WTC11 (cell line): ENCODE measurements around the gene EOGT. TPM values are rescaled to one million over a fixed set of nuclear protein-coding genes. Genes with fewer than 3 reads are reported as not detected.

Source experiments
- ATAC-seq: fragments of 200-7000 bp; cut with Tn5 transposase; 2 replicates; pipeline ENCODE4 v1.10.0; 2021; ENCODE audit warnings: mild to moderate bottlenecking, moderate library complexity
- CTCF ChIA-PET: fragments of 300-600 bp; sonication (Branson Sonifier 250); formaldehyde crosslinking; loops from one replicate; lab custom pipeline; 2021; ENCODE audit warnings: antibody characterized with exemption; lab: Charles Lee
- POLR2A ChIA-PET: fragments of 350-600 bp; sonication (Branson Sonifier 250); formaldehyde crosslinking; loops from one replicate; lab custom pipeline; 2021; ENCODE audit warnings: antibody characterized with exemption; lab: Charles Lee
- DNase-seq: peaks from one replicate; pipeline ENCODE4 v3.0.0; 2021; ENCODE audit warnings: low spot score
- H3K27ac Mint-ChIP-seq: 2 replicates; pipeline ENCODE4 v1.8.0; 2021; ENCODE audit warnings: mixed read lengths
- H3K27me3 Mint-ChIP-seq: 2 replicates; pipeline ENCODE4 v1.8.0; 2021; ENCODE audit warnings: low read depth, mild to moderate bottlenecking, moderate library complexity, mixed read lengths
- H3K36me3 Mint-ChIP-seq: 2 replicates; pipeline ENCODE4 v1.8.0; 2021; ENCODE audit warnings: mixed read lengths
- H3K4me1 Mint-ChIP-seq: 2 replicates; pipeline ENCODE4 v1.8.0; 2022; ENCODE audit warnings: mixed read lengths
- H3K4me3 Mint-ChIP-seq: 2 replicates; pipeline ENCODE4 v1.8.0; 2021; ENCODE audit warnings: mild to moderate bottlenecking, moderate library complexity, mixed read lengths
- H3K9me3 Mint-ChIP-seq: 2 replicates; pipeline ENCODE4 v1.8.0; 2021; ENCODE audit warnings: mixed read lengths
- AR ChIP-seq: fragments of 250-450 bp; sonication (Bioruptor Pico); IDR thresholded peaks from 2 replicates; pipeline ENCODE4 v1.9.0; 2021; ENCODE audit warnings: mild to moderate bottlenecking
- CREB1 ChIP-seq: sonication (generic); formaldehyde crosslinking; IDR thresholded peaks from 2 replicates; pipeline ENCODE4 v1.8.0; 2023; ENCODE audit warnings: mild to moderate bottlenecking, missing genetic modification reagents
- E2F5 ChIP-seq: sonication (generic); formaldehyde crosslinking; IDR thresholded peaks from 2 replicates; pipeline ENCODE4 v1.8.1; 2022; ENCODE audit warnings: mild to moderate bottlenecking, moderate library complexity, missing genetic modification reagents
- FOXJ3 ChIP-seq: sonication (generic); formaldehyde crosslinking; IDR thresholded peaks from 2 replicates; pipeline ENCODE4 v1.9.0; 2021; ENCODE audit warnings: missing genetic modification reagents, mild to moderate bottlenecking, borderline replicate concordance
- FOXP1 ChIP-seq: sonication (generic); formaldehyde crosslinking; IDR thresholded peaks from 2 replicates; pipeline ENCODE4 v1.8.0; 2022; ENCODE audit warnings: missing genetic modification reagents, mild to moderate bottlenecking, moderate library complexity, borderline replicate concordance
- GRHL2 ChIP-seq: fragments of 250-450 bp; sonication (Bioruptor Pico); IDR thresholded peaks from 2 replicates; pipeline ENCODE4 v1.8.0; 2022; ENCODE audit warnings: mild to moderate bottlenecking, moderate library complexity; ENCODE audit not compliant: insufficient replicate concordance, severe bottlenecking
- MXD4 ChIP-seq: fragments of 250-450 bp; sonication (Bioruptor Pico); IDR thresholded peaks from 2 replicates; pipeline ENCODE4 v1.8.0; 2021; ENCODE audit warnings: mild to moderate bottlenecking, moderate library complexity, borderline replicate concordance
- NFE2L1 ChIP-seq: sonication (generic); formaldehyde crosslinking; IDR thresholded peaks from 2 replicates; pipeline ENCODE4 v1.8.1; 2023; ENCODE audit warnings: missing genetic modification reagents
- NR1H2 ChIP-seq: sonication (generic); formaldehyde crosslinking; IDR thresholded peaks from 2 replicates; pipeline ENCODE4 v1.9.0; 2021; ENCODE audit warnings: mild to moderate bottlenecking, moderate library complexity, missing genetic modification reagents
- NR2C2 ChIP-seq: sonication (generic); formaldehyde crosslinking; IDR thresholded peaks from 2 replicates; pipeline ENCODE4 v1.8.0; 2022; ENCODE audit warnings: mild to moderate bottlenecking, missing genetic modification reagents
- OVOL2 ChIP-seq: fragments of 250-450 bp; sonication (Bioruptor Pico); IDR thresholded peaks from 2 replicates; pipeline ENCODE4 v1.9.0; 2021; ENCODE audit warnings: mild to moderate bottlenecking, borderline replicate concordance
- RELA ChIP-seq: sonication (generic); formaldehyde crosslinking; IDR thresholded peaks from 2 replicates; pipeline ENCODE4 v1.8.1; 2022; ENCODE audit warnings: missing genetic modification reagents, mild to moderate bottlenecking, borderline replicate concordance
- TEAD4 ChIP-seq: sonication (generic); formaldehyde crosslinking; IDR thresholded peaks from 2 replicates; pipeline ENCODE4 v1.8.0; 2022; ENCODE audit warnings: mild to moderate bottlenecking, missing genetic modification reagents
- ZMAT4 ChIP-seq: fragments of 250-450 bp; sonication (Bioruptor Pico); IDR thresholded peaks from 2 replicates; pipeline ENCODE4 v1.9.0; 2021; ENCODE audit warnings: mild to moderate bottlenecking
- ZNF219 ChIP-seq: sonication (generic); formaldehyde crosslinking; IDR thresholded peaks from 2 replicates; pipeline ENCODE4 v1.8.0; 2023; ENCODE audit warnings: missing genetic modification reagents, mild to moderate bottlenecking, borderline replicate concordance
- ZNF232 ChIP-seq: sonication (generic); formaldehyde crosslinking; IDR thresholded peaks from 2 replicates; pipeline ENCODE4 v1.8.0; 2022; ENCODE audit warnings: mild to moderate bottlenecking, missing genetic modification reagents
- ZNF263 ChIP-seq: sonication (generic); formaldehyde crosslinking; IDR thresholded peaks from 2 replicates; pipeline ENCODE4 v1.8.1; 2022; ENCODE audit warnings: low read depth, mild to moderate bottlenecking, moderate library complexity, missing genetic modification reagents
- total RNA-seq: library from RNA; stranded (reverse); gene quantifications from 3 replicates; pipeline ENCODE4 v1.2.3, GENCODE V29; 2021
- TF ChIP-seq, protein P1 (sequence below): sonication (generic); formaldehyde crosslinking; IDR thresholded peaks from 2 replicates; pipeline ENCODE4 v1.8.1; 2022; ENCODE audit warnings: mild to moderate bottlenecking, missing genetic modification reagents, moderate library complexity, borderline replicate concordance
- TF ChIP-seq, protein P2 (sequence below): sonication (generic); formaldehyde crosslinking; IDR thresholded peaks from 2 replicates; pipeline ENCODE4 v1.8.1; 2022; ENCODE audit warnings: low read depth, missing genetic modification reagents, borderline replicate concordance
- TF ChIP-seq, protein P3 (sequence below): sonication (generic); formaldehyde crosslinking; IDR thresholded peaks from 2 replicates; pipeline ENCODE4 v1.8.1; 2023; ENCODE audit warnings: mild to moderate bottlenecking, missing genetic modification reagents, moderate library complexity
- TF ChIP-seq, protein P4 (sequence below): sonication (generic); formaldehyde crosslinking; IDR thresholded peaks from 2 replicates; pipeline ENCODE4 v1.8.0; 2022; ENCODE audit warnings: mild to moderate bottlenecking, missing genetic modification reagents
- TF ChIP-seq, protein P5 (sequence below): fragments of 250-450 bp; sonication (Bioruptor Pico); IDR thresholded peaks from 2 replicates; pipeline ENCODE4 v1.8.0; 2021; ENCODE audit warnings: mild to moderate bottlenecking
- TF ChIP-seq, protein P6 (sequence below): sonication (generic); formaldehyde crosslinking; IDR thresholded peaks from 2 replicates; pipeline ENCODE4 v1.8.1; 2022; ENCODE audit warnings: low read depth, mild to moderate bottlenecking, moderate library complexity, missing genetic modification reagents, borderline replicate concordance

EOGT gene
- total RNA-seq, 1 experiment from 2014 or later: 32.9 TPM

DNA sequence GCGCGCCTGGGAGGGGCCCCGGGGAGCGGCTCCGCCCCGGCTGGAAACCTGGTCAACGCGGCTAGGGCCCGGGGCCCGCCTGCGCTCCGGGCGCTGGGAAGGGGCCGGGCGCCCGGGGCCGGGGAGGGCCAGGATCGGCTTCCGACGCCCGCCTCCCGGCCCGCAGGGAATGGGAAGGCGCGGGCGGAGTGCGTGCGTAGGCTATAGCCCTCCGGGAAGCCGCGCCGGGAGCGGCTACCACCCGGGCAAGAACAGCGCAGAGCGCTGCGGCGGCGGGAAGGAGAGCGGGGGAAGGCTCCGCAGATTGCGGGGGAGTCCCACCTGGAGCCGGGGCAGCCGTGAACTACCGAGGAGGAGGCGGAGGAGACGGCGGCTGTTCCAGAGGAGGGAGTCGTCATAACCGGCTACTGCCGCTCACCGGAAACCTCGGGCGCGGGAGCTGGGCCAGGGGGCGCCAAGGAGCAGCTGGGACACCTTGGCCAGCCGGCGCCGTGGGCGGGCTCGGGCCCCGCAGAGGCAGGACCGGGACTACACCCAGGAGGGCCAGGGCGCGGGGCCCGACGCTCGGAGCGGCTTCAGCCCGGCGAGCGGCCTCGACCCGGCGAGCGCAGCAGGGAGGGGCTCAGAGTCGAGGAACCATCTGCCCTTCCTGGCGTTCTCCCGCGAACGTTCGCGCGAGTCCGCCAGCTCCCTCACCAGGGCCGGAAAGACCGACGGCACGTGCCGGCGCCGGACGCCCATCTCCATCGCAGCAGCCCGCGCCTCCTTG is at the start of gene EOGT (continued):
- TF ChIP-seq, protein P1, sequence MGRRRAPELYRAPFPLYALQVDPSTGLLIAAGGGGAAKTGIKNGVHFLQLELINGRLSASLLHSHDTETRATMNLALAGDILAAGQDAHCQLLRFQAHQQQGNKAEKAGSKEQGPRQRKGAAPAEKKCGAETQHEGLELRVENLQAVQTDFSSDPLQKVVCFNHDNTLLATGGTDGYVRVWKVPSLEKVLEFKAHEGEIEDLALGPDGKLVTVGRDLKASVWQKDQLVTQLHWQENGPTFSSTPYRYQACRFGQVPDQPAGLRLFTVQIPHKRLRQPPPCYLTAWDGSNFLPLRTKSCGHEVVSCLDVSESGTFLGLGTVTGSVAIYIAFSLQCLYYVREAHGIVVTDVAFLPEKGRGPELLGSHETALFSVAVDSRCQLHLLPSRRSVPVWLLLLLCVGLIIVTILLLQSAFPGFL (CRISPR knock-in tag): no peak; the same call in 1 of the 2 replicates
- peak; percentile 60; the same call in 1 of the 2 replicates for TF ChIP-seq ZNF219
- no peak for TF ChIP-seq TEAD4 (CRISPR knock-in tag)
- TF ChIP-seq, protein P2, sequence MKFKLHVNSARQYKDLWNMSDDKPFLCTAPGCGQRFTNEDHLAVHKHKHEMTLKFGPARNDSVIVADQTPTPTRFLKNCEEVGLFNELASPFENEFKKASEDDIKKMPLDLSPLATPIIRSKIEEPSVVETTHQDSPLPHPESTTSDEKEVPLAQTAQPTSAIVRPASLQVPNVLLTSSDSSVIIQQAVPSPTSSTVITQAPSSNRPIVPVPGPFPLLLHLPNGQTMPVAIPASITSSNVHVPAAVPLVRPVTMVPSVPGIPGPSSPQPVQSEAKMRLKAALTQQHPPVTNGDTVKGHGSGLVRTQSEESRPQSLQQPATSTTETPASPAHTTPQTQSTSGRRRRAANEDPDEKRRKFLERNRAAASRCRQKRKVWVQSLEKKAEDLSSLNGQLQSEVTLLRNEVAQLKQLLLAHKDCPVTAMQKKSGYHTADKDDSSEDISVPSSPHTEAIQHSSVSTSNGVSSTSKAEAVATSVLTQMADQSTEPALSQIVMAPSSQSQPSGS: peak; percentile 46; the same call in 1 of the 2 replicates
- TF ChIP-seq, protein P3, sequence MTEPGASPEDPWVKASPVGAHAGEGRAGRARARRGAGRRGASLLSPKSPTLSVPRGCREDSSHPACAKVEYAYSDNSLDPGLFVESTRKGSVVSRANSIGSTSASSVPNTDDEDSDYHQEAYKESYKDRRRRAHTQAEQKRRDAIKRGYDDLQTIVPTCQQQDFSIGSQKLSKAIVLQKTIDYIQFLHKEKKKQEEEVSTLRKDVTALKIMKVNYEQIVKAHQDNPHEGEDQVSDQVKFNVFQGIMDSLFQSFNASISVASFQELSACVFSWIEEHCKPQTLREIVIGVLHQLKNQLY (CRISPR knock-in tag): no peak
- TF ChIP-seq NR2C2 (CRISPR knock-in tag): no peak
- peak; percentile 84 for TF ChIP-seq RELA (CRISPR knock-in tag)
- TF ChIP-seq NR1H2: no peak
- TF ChIP-seq, protein P4, sequence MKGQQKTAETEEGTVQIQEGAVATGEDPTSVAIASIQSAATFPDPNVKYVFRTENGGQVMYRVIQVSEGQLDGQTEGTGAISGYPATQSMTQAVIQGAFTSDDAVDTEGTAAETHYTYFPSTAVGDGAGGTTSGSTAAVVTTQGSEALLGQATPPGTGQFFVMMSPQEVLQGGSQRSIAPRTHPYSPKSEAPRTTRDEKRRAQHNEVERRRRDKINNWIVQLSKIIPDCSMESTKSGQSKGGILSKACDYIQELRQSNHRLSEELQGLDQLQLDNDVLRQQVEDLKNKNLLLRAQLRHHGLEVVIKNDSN (CRISPR knock-in tag): peak; percentile 82
- no peak for TF ChIP-seq OVOL2 (CRISPR knock-in tag)
- no peak for TF ChIP-seq MXD4 (CRISPR knock-in tag)
- peak; percentile 94 for TF ChIP-seq FOXP1 (CRISPR knock-in tag)
- TF ChIP-seq, protein P5, sequence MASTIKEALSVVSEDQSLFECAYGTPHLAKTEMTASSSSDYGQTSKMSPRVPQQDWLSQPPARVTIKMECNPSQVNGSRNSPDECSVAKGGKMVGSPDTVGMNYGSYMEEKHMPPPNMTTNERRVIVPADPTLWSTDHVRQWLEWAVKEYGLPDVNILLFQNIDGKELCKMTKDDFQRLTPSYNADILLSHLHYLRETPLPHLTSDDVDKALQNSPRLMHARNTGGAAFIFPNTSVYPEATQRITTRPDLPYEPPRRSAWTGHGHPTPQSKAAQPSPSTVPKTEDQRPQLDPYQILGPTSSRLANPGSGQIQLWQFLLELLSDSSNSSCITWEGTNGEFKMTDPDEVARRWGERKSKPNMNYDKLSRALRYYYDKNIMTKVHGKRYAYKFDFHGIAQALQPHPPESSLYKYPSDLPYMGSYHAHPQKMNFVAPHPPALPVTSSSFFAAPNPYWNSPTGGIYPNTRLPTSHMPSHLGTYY (CRISPR knock-in tag): no peak
- no peak for TF ChIP-seq AR (CRISPR knock-in tag)

- Mint-ChIP-seq H3K9me3 (no peaks in the 10 kb centered on the region), H3K36me3 (peaks cover 69% of the 10 kb centered on the region), H3K27me3 (no peaks in the 10 kb centered on the region), H3K4me3 (no peak overlapping the region), H3K4me1 (no peaks in the 10 kb centered on the region), H3K27ac (no peak overlapping the region)
- ATAC-seq: no peak
- ChIA-PET POLR2A (no interaction called here), CTCF (no interaction called here)
- no peak for DNase-seq
- TF ChIP-seq ZNF263: no peak
- TF ChIP-seq E2F5 (CRISPR knock-in tag): no peak
- TF ChIP-seq ZNF232 (CRISPR knock-in tag): no peak
- no peak for TF ChIP-seq CREB1 (CRISPR knock-in tag)
- TF ChIP-seq NFE2L1 (CRISPR knock-in tag): no peak
- TF ChIP-seq, protein P1 (CRISPR knock-in tag): no peak
- TF ChIP-seq, protein P6, sequence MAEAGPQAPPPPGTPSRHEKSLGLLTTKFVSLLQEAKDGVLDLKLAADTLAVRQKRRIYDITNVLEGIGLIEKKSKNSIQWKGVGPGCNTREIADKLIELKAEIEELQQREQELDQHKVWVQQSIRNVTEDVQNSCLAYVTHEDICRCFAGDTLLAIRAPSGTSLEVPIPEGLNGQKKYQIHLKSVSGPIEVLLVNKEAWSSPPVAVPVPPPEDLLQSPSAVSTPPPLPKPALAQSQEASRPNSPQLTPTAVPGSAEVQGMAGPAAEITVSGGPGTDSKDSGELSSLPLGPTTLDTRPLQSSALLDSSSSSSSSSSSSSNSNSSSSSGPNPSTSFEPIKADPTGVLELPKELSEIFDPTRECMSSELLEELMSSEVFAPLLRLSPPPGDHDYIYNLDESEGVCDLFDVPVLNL (CRISPR knock-in tag): no peak
- TF ChIP-seq FOXJ3 (CRISPR knock-in tag): no peak
- no peak for TF ChIP-seq GRHL2 (CRISPR knock-in tag)
- TF ChIP-seq ZMAT4 (CRISPR knock-in tag): no peak
Observed at GRCh38 chr3:69059688-69060087, 46.2 kb upstream of the EOGT start.
